NCI-H146 treated with DMSO at 0.1 percent for 48 hours (cell line): ENCODE measurements around the gene SPSB3.

Source experiments
- DNase-seq: peaks from one replicate; lab custom pipeline; 2025; ENCODE audit not compliant: unreplicated experiment; lab: John Stamatoyannopoulos, UW

The SPSB3 gene

GRCh38 chr16:1765826-1766225 lies 16.5 kb downstream of the SPSB3 start:
- DNase-seq = no peak

- DNase-seq = no peak
Observed at GRCh38 chr16:1764971-1765370, 17.4 kb downstream of the SPSB3 start.

- DNase-seq = no peak
Observed at GRCh38 chr16:1763521-1764511, 18.6 kb downstream of the SPSB3 start.

- DNase-seq = no peak
Observed at GRCh38 chr16:1762879-1763520, 19.4 kb downstream of the SPSB3 start.

- no peak for DNase-seq
Observed at GRCh38 chr16:1762196-1762878, 20.0 kb downstream of the SPSB3 start.

GRCh38 chr16:1761751-1762150 lies 20.6 kb downstream of the SPSB3 start:
- no peak for DNase-seq

- DNase-seq = no peak
Observed at GRCh38 chr16:1760911-1761310, 21.5 kb downstream of the SPSB3 start.

- DNase-seq = no peak
Observed at GRCh38 chr16:1759511-1759910, 22.9 kb downstream of the SPSB3 start.

GRCh38 chr16:1758923-1759322 lies 23.4 kb downstream of the SPSB3 start:
- DNase-seq = no peak

- DNase-seq = no peak
Observed at GRCh38 chr16:1757714-1758461, 24.5 kb downstream of the SPSB3 start.

- no peak for DNase-seq
Observed at GRCh38 chr16:1754204-1754603, 28.2 kb downstream of the SPSB3 start.

- DNase-seq = no peak
Observed at GRCh38 chr16:1752853-1753252, 29.5 kb downstream of the SPSB3 start.

- no peak for DNase-seq
Observed at GRCh38 chr16:1751946-1752345, 30.4 kb downstream of the SPSB3 start.

GRCh38 chr16:1749152-1750117 lies 32.9 kb downstream of the SPSB3 start:
- DNase-seq = no peak

- no peak for DNase-seq
Observed at GRCh38 chr16:1747934-1748333, 34.4 kb downstream of the SPSB3 start.

GRCh38 chr16:1746693-1747195 lies 35.6 kb downstream of the SPSB3 start:
- DNase-seq = no peak

- DNase-seq = no peak
Observed at GRCh38 chr16:1745900-1746692, 36.3 kb downstream of the SPSB3 start.

- no peak for DNase-seq
Observed at GRCh38 chr16:1745181-1745899, 37.0 kb downstream of the SPSB3 start.
